NCI-H524 treated with DMSO at 0.1 percent for 48 hours (cell line): ENCODE data around the gene MTHFSD.

ENCODE experiments used
- DNase-seq: peaks from one replicate; lab custom pipeline; 2025; lab: John Stamatoyannopoulos, UW

Gene MTHFSD

DNA sequence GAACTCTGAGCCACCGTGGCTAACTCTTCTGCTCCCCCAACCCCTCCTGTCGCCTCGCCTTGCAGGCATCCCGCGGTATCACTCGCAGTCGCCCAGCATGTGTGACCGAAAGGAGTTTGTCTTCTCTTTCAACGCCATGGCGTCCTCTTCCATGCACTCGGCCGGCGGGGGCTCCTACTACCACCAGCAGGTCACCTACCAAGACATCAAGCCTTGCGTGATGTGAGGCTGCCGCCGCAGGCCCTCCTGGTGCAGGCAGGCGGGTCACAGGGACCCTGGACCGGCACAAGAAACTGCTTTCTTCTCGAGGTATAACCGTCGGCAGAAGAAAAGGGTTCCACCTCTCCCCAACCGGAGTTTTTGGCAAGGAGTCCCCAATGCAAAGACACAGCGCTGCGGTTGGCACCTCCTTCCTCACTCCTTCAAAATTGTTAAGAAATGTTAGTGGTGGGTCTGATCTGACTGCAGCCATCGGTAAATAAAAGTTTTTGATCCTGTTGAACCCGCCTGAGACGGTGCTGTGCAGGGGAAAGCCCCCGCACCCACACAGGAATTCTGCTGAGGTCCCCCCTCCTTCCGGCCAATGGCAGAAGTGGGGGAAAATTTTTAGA, 42.1 kb downstream of the MTHFSD start:
- no peak for DNase-seq

DNA sequence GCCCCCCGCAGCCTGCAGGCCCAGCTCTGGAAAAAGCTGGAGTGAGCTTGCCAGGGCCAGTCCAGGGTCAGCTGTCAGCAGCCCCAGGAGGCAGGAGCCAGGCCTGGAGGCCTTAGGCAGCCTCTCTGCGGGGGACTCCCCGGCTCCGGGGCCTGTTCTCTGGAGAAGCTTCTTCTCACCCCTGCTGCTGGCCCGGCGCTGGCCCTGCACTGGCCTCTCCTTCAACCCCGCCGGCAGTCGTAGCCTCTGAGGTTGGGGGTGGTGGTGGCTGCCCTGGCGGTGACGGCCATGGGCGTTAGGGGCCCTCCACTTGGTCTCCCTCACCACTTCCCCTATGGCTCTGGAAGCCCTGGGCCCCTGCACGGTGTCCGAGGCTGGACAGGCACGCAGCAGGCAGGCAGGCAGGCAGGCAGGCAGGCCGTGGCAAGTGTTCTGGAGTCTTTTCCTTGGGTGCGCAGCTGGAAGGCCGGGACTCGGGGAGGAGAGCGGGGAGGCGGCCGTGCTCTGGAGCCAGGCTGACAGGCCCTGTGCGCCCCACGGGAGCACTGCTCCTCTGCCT, 42.7 kb downstream of the MTHFSD start:
- no peak for DNase-seq

DNA sequence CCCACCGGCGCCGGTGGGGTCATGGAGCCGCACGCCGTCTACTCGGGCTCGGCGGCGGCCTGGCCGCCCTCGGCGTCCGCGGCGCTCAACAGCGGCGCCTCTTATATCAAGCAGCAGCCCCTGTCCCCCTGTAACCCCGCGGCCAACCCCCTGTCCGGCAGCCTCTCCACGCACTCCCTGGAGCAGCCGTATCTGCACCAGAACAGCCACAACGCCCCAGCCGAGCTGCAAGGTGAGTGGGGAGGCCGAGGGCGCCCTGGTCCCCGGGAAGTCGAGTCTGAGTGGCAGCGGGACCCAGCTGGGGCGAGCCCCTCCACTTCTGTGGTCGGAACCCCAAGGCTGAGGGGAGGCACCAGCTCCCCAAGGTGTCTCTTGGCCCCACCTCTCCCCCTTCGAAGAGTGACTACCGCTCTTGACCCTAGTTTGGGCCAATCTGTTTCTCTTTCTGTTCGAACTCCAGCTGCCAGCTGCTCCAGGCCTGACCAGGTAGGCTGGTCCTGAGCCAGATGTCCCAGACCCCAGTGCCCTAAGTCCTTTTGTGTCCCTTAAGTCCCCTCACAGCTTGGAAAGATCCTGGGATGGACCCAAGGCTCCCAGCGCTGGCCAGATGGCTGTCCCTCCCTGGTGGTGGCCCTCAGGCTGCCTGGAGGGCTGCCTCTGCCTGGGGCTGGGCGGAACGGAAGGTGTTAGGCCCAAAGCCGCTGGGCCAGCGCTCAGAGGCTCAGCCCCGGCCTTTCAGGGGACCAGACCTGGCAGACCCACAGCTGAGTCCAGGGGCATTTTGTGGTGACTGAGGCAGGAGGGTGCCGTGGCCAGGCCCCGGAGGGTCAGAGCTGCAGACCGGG, 43.5 kb downstream of the MTHFSD start:
- DNase-seq = no peak

DNA sequence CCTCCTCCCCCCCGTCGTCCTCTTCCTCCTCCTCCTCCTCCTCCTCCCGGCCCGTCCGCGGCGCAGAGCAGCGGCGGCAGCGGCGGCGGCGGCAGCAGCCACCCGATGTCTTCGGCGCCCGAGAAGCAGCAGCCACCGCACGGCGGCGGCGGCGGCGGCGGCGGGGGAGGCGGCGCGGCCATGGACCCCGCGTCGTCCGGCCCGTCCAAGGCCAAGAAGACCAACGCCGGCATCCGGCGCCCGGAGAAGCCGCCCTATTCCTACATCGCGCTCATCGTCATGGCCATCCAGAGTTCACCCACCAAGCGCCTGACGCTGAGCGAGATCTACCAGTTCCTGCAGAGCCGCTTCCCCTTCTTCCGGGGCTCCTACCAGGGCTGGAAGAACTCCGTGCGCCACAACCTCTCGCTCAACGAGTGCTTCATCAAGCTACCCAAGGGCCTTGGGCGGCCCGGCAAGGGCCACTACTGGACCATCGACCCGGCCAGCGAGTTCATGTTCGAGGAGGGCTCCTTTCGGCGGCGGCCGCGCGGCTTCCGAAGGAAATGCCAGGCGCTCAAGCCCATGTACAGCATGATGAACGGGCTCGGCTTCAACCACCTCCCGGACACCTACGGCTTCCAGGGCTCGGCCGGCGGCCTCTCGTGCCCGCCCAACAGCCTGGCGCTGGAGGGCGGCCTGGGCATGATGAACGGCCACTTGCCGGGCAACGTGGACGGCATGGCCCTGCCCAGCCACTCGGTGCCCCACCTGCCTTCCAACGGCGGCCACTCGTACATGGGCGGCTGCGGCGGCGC, 44.4 kb downstream of the MTHFSD start, which contains the start of gene FOXF1:
Gene FOXF1 (plus strand): TSS at position 63 of the 797 bp plus-strand sequence. CDS start 43 bp downstream, at position 106.
- DNase-seq = no peak

DNA sequence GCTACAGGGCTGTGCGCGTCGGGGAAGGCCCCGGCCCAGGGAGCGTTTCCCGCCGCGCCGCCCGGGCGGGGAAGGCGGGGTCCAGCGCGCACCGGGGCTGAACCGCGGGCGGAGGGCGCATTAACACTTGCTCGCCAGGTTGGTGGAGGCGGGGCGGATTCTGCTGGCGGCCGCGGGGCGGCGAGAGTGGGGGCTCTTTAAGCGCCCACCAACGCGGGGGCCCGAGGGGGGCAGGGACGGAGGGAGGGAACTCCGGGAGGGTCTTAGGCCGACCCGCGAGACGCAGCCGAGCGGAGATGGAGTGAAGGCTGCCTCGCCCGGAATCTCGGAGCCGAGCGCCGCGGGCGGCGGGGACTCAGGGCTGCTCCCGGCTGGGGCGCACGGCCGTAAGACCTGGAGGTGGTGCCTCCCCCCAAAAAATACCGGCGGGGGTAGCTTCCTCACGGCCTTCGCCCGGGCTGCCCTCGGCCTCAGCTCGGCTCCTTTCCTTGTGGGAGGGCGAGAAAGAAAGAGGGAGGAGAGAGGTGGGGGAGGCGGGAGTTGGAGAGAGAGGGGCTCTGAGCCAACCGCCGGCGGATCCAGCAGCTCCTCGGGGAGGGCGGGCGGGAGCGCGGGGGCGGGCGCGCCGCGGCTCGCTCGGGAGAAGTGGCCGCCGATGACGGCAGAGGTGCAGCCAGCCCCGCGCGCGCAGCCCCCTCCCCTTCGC, 45.1 kb downstream of the MTHFSD start:
- no peak for DNase-seq

DNA sequence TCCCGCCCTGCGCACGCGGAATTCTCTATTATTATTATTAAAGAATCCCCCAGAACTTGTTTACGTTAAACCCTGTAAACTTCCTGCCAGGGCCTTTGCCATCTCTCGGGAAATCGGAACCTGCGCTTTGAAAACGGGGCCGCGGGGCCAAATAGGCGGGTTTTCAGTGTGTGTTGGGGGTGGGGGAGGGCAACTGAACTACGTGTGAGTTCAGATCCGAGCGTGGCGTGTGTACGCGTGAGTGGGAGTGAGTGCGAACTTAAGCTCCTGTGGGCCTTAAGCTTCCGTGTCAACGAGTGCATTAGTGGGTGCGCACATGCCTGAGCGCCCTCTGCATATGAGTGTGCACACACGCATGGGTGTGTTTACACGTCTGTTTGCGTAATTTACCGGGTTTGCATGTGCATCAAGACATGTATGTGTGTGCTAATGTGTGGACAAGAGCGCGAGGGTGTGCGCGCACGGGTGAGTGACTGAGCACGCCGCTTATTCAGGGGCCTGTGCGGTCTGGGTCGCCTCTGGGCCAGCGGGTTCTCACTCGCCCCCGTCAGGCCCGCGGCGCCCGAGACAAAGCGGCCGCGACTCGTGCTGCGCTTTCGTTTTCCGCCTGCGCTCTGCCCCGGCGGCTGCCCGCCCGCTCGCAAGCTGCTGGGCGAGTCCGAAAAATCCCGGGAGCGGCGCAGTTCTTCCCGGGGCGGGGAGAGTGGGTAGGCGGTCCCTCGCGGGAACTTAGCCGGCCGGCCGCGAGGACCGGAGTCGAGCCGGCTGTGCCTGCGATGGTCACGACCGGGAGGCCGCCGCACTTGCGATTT, 45.9 kb downstream of the MTHFSD start:
- DNase-seq = no peak

DNA sequence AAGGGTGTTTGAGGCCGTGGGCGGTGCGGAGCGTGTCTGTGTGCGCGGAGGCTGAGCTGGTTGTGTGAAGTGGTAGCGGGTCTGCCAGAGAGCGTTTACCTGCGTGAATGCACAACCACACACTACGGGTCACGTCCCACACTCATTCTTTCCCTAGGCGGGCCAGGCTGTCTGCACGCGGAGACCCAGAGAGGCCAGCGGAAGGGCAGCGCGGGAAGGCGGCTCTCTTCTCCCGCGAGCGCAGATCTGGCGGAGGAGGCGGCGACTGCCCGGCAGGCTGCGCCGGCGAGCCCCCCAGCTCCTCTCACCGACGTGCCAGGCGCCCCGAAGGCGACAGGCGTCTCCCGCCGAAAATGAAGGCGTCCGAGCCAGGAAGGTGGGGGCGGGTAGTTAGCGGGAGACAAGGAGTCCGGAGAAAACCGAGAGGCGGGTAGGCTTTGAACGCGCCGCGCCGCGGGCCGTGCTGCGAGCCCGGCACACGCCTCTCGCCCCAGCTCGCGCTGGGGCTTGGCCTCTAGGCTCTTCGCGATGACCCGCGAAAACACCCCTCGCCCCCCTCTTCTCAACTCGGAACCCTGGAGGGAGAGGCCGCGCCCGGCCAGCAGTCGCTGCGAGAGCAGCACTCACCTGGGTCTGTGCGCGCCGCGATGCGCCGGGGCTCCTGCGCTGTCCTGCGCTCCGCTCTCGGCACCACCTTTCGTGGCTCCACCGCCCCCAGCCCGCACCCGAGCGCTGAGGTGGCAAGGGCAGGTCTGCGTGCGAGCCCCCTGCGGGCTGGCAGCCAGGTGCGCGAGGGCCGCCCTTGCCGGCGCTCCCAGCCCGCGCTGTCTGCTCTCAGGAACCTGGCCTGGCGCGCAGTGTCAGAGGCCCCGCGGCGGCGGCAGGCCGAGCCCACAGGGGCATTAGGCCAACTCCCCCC, 46.7 kb downstream of the MTHFSD start:
- DNase-seq = no peak

DNA sequence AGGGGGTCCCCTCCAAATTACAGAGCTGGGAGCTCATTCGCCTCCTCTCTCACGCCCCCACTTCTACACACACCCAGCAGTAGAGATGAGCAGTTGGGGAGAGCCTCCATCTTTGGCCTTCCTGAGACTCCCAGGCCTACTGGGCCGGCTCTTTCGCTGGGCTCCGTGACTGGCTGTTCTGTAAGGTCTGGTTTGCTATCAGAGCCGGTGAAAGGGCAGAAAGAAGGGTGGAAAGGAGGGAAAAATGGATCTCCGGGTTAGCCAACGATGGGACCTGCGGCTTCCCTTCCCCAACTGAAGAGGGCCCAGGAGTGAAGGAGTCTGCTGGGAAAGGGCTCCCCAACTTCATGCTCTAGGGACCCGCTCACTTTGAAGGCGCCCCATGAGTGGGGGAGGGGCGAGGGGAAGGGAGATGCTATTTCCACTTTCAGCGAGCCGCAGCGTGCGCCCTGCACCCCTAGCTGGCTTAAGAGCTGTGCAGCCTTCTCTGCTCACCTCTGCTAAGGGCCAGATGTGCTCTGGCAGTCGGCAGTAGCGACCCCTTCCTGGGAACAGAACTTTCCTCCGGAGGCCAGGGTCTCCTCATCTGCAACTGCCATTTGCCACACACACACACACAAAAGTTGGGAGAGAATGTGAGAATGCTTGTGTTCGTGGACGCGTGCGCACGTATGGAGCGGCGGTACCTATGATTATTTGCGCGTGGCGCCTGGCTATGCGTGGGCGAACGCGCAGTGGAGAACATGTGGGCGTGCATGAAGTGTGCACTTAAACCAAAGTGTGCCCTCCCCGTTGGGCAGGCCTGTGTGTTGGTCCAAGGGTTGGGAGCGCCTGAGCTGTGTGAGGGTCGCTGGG, 47.6 kb downstream of the MTHFSD start:
- no peak for DNase-seq

DNA sequence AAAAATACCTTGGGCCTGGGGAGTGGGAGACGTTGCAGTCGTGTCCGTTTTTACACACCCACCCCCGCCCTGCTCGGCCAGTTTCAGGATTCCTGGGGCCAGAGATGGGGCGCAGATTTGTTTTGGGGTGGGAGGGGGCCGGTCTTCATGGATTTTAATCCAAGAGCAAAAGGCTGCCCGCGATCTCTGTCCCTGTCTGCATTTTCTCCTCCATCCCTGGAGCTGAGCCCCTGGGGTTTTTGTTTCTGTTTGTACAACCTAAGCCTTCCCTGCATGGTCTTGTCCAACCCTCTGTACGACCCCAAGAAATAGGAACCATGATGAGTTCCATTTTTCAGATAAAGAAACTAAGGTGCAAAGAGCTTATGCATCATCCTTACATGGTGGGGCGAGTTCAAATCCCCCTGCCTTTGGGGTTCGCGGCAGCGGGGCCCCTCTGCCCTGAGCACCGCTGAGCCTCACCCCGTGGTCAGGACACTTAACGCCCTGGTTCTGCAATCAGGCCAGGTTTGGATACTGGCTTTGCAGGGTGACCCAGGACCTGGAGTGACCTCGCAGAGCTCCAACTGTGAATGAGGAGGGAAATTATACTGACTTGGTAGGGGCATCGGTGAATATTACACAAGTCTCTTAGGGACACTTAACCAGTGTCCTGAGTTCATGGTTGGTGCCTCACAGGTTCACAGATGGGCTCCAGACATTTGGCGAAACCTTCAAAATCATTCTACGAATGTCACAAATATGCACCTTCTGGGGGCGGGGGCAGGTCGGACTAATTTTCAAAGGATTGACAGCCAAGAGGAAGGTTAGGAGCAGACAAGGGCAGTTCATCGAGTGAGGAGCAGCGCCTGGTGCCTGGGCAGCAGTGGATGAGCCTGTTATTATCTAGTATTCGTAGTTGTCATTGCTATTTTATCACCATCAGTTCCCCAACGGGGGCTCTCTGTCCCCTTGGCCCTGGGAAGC, 48.9 kb downstream of the MTHFSD start:
- DNase-seq = no peak

DNA sequence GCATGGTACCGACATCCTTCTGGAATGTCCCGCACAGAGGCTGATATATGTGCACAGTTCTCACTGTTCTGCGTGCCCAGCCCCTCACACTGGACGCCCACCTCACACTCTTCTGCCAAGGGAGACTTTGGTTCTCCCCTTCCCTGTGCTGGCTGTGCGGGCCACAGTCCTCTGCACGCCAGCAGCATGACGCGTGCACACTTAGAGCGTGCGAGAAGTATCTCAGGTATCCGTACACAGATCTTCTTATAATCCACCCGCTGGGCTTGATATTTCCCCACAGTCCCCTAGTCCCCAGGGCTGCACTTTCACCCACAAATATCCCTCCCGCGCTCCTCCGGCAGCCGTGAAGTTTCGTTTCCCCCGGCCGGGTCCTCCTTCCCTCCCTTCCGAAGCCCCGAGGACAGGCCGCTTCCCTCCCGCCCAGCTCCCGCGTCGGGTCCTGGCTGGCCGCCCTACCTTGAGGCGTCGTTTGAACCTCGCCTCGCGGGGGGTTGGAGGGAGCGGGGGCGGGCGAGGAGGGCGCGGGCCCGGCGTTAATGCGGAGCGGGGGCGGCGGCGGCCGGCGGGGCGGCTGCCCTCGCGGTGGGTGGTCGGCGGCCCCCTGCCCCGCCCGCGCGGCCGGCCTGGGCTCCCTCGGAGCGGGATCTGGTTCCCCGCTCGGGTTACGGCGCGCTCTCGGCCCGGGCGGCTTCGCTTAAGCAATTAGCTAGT, 49.7 kb downstream of the MTHFSD start:
- no peak for DNase-seq

DNA sequence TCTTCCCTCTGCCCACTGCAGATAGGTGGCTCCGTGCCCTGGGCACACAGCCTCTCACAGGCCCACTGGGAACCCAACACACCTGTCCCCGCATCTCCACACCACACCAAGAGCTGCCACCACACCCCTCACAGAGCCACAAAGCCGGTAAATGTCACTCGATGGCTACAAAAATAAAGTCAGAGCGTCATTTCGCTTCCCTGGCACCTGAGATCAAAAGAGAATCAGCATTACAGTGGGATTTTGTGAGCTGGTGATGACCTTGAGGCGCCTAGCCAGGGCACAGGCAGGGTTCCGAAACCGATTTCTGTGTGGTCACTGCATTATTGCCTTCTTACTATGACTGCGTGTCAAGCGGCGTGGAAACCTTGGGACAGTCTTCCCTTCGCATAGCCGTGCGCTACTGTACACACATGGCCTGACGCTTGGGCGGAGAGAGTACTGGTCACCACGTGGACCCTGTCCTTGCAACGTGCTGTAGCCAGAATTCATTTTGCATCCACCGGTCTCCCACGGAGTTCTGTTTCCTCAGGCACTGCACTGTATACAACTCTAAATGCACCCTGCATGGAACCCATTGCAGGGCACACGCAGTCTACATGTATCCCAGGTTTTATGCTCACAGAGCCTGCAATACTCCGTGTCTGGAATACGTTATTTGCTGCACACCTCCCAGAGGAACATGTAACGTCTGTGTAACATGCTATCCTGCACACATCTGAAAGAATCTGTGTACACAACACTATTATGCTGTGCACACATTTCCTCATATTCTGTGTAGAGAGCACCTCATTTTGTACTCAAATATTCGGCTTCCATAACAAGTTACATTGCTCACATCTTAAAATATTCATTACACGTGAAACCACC, 50.5 kb downstream of the MTHFSD start:
- no peak for DNase-seq

DNA sequence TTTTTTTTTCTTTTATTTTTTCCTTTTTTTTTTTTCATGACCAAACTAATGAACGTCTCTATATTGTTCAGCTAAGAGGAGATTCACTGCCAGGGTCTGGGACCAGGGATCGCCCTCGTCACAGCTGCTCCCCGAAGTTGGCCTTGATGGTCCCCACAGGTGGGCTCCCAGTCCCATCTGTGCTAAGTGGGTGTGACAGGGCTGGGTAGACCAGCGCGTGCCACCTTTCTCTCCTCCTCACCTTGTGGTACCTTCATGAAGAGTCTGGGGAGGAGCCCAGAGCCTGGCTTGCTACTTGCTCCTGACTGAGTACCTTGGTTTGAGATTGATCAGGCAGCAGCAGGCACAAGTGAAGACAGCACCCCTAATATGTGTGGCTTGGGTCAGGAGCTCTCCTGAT, 51.2 kb downstream of the MTHFSD start:
- DNase-seq = no peak

DNA sequence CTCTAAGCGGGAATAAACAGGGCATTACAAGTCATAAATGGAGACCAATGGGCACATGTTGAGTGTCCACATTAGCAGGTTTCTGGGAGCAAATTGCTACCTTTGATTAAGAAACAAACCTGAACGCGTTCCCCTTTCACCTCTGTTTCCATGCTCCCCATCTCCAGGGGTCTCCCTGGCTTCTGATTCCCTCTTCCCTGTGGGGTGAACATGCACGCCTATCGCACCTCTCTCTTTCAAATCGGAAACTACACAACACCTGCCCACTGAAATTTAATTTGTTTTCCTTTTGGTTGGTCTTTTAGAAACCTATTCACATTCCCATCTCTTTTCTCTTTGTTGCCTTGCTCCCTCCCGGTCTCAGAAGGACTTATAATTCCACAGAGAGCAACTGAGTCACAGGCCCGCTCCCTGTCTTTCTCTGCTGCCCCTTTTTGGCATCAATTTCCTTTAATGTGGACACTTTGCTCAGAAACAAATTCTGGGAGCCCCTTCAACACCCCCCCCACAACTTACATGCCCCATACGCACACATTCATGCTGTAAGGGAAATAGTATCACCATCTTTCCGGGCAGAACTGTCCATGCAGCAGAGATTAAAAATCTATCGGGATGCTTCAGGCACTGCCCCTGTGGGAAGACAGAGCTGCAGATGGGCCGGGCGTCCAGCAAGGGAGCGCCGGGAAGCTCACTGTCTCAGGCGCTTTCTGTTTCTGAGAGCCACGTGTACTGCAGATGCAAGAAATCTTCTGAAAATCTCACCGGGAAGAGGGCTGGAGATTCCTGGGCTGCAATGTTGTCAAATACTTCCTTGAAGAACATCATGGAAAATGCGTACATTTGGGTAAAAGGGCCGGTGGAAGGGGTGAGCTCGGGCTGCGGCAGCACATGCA, 51.9 kb downstream of the MTHFSD start:
- DNase-seq = no peak

DNA sequence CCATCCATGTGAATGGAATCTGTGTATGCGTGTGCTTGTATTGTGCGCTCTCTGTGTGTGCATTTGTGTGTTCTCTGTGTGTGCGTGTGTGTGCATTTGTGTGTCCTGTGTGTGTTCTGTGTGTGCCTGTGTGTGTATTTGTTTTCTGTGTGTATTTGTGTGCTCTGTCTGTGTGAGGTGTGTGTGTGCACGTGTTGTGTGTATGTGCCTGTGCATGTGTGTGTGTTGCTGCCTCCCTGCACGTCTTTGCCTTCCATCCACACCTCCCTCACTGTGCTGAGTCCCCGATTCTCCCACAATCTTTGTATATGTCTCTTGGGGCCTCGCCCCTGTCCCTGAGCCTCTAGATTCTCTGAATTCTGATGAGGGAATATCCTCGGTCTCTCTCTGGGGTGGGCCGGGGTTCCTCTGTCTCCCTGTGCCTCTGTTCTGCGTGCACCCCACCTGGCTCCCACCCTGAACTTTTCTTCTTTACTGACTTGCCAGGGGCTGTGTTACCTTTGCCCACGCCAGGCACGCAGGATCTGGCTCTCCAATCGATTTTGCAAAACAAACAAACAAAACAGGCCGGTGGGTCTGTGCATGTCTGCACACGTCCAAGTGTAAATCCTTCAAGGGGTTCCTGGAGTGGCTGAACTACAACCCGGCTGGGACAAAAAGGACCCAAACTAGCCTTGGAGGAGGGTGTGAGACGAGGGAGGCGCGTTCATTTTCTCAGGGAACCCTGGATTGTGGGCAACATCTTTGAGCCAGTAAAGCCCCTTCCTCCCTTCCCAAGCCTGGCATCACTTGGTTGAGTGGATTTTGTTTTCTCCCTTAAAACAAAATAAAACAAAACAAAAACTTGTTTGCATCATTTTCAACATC, 52.8 kb downstream of the MTHFSD start:
- no peak for DNase-seq
